ENCODE measurements around the gene GMPR.

GMPR gene

DNA sequence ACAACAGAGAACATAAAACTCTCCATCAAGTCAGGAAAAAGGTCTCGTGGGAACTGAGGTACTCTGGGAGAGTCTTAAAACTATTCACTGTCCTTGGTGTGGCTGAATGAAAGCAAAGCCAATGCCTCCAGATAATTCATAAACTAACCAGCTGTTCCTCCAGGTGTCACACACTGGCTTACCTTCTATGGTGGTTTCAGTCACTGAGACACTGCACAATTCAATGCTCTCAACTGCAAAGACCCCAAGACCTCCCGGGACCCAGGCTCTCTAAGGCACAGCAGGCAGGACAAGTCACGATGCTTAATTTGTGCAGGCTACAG, 100.8 kb downstream of the GMPR start:
- DNase-seq (ENCODE audit: low read depth), result no peak

GRCh38 chr6:16343593-16343992, 105.2 kb downstream of the GMPR start:
- H3K4me3 ChIP-seq (ENCODE audit: low read length), result no peak overlapping the region
- TF ChIP-seq CTCF (IDR thresholded peaks at IDR 0.05; ENCODE audit: insufficient read depth, low read depth, low read length, missing control alignments), result no peak
- no peak for DNase-seq (ENCODE audit: low read depth)

More for the DNA sequence above, 100.8 kb downstream of the GMPR start:
- H3K4me3 ChIP-seq (ENCODE audit: low read length), result no peak overlapping the region
- no peak for TF ChIP-seq CTCF (IDR thresholded peaks at IDR 0.05; ENCODE audit: insufficient read depth, low read depth, low read length, missing control alignments)

- DNase-seq (ENCODE audit: low read depth), result no peak
- TF ChIP-seq CTCF (IDR thresholded peaks at IDR 0.05; ENCODE audit: insufficient read depth, low read depth, low read length, missing control alignments), result no peak
- H3K4me3 ChIP-seq (ENCODE audit: low read length), result no peak overlapping the region
Measured at GRCh38 chr6:16344756-16345155, 106.4 kb downstream of the GMPR start.

All from epithelial cell of esophagus (primary cell).